ENCODE data around the gene SLC16A12. TPM values are rescaled to one million over a fixed set of nuclear protein-coding genes. Genes with fewer than 3 reads are reported as not detected.

The SLC16A12 gene
- total RNA-seq, 1 donor from 2014 or later, result 0.75 TPM

DNA sequence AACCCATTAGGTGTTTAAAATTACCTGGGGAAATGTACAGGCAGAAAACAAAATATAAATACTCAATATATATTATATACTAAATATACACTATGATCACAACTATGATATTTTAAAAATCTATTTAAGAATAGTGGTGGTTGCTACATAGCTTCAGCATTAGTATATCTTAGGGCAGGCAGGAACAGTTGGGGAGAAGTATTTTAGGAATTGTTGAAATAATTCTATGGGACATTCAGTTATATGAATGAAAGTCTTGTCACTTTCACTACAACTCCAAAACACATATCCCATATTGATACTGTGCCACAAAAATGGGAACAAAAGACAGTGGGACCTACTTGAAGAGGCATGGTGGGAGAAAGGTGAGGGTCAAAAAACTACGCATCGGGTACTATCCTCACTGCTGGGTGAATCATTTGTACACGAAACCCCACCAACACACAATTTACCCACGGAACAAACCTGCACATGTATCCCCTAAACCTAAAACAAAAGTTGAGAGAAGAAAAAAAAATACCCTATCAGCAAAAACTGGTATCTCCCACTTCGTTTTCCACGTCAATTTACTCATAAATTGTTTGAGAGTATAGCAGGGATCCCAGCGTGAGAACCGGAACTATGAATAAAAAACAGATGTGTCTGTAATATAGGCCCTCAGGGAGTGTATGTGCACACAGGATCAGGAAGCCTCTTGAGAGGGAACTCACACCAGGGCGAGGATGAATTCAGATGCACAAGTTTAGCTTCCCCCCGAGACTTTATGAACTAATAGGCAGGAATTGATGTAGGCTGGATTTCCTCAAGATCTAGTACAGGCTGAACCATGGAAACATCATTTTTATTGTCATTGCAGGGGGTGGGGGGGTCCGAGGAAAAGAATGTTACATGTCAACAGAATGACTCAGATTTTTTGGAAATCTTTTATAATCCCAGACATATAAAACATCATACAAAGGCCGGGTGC, 16.2 kb downstream of the SLC16A12 start:
- H3K27me3 ChIP-seq (ENCODE audit: control insufficient read depth, insufficient read depth, low read length), result no peaks in the 10 kb centered on the region
- TF ChIP-seq, protein P1, sequence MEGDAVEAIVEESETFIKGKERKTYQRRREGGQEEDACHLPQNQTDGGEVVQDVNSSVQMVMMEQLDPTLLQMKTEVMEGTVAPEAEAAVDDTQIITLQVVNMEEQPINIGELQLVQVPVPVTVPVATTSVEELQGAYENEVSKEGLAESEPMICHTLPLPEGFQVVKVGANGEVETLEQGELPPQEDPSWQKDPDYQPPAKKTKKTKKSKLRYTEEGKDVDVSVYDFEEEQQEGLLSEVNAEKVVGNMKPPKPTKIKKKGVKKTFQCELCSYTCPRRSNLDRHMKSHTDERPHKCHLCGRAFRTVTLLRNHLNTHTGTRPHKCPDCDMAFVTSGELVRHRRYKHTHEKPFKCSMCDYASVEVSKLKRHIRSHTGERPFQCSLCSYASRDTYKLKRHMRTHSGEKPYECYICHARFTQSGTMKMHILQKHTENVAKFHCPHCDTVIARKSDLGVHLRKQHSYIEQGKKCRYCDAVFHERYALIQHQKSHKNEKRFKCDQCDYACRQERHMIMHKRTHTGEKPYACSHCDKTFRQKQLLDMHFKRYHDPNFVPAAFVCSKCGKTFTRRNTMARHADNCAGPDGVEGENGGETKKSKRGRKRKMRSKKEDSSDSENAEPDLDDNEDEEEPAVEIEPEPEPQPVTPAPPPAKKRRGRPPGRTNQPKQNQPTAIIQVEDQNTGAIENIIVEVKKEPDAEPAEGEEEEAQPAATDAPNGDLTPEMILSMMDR (IDR thresholded peaks at IDR 0.05; ENCODE audit: insufficient read depth, low read length, poor library complexity, severe bottlenecking), result no peak
- no peaks in the 10 kb centered on the region for H3K36me3 ChIP-seq (ENCODE audit: control insufficient read depth, insufficient read depth, low read length)
- DNase-seq (ENCODE audit: low read depth), result no peak
- no peak overlapping the region for H3K4me3 ChIP-seq (ENCODE audit: low read depth, low read length)

- DNase-seq (ENCODE audit: low read depth), result no peak
- Histone ChIP-seq H3K27me3 (ENCODE audit: control insufficient read depth, insufficient read depth, low read length) (no peaks in the 10 kb centered on the region), H3K36me3 (ENCODE audit: control insufficient read depth, insufficient read depth, low read length) (no peaks in the 10 kb centered on the region), H3K4me3 (ENCODE audit: low read depth, low read length) (no peak overlapping the region)
- TF ChIP-seq, protein P1 (IDR thresholded peaks at IDR 0.05; ENCODE audit: insufficient read depth, low read length, poor library complexity, severe bottlenecking), result no peak
Observed at GRCh38 chr10:89518108-89518507, 17.3 kb downstream of the SLC16A12 start.

DNA sequence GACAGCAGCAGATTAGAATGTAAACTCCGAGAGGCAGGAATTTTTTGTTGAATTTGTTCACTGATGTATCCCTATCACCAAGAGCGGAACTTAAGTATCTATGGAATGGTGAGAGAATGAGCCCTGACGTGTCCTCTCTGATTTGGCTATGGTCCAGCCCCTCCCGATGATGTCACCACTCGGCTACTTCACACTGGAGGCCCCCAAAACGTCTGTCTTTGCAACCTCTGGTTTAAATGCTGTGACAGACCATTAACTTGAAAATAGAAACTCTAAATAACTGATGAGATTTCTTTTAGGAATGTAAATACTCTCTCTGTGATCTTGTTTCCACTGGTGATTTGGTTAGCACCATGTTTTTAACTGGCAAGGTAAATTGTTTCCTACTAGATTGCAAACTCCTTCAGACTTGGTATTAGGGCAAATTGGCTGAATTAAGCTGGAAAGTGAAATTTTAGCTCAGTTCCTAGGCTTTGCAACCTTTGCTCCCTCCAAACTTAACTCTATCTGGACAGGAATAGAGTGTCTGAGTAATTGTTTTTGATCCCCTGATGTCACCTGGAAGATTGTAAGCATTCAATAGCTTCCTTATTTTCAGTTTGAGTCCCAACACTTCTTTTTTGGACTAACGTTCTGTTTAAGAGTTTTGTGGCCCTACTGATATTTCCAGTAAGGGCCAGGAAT, 19.1 kb downstream of the SLC16A12 start:
- DNase-seq (ENCODE audit: low read depth), result peak; percentile 92
- Histone ChIP-seq H3K27me3 (ENCODE audit: control insufficient read depth, insufficient read depth, low read length) (no peaks in the 10 kb centered on the region), H3K4me3 (ENCODE audit: low read depth, low read length) (no peak overlapping the region), H3K36me3 (ENCODE audit: control insufficient read depth, insufficient read depth, low read length) (no peaks in the 10 kb centered on the region)
- TF ChIP-seq, protein P1 (IDR thresholded peaks at IDR 0.05; ENCODE audit: insufficient read depth, low read length, poor library complexity, severe bottlenecking), result no peak

GRCh38 chr10:89515031-89515841, 20.2 kb downstream of the SLC16A12 start:
- Histone ChIP-seq H3K27me3 (ENCODE audit: control insufficient read depth, insufficient read depth, low read length) (no peaks in the 10 kb centered on the region), H3K36me3 (ENCODE audit: control insufficient read depth, insufficient read depth, low read length) (no peaks in the 10 kb centered on the region), H3K4me3 (ENCODE audit: low read depth, low read length) (no peak overlapping the region)
- TF ChIP-seq, protein P1 (IDR thresholded peaks at IDR 0.05; ENCODE audit: insufficient read depth, low read length, poor library complexity, severe bottlenecking), result no peak
- DNase-seq (ENCODE audit: low read depth), result peak; percentile 98

DNA sequence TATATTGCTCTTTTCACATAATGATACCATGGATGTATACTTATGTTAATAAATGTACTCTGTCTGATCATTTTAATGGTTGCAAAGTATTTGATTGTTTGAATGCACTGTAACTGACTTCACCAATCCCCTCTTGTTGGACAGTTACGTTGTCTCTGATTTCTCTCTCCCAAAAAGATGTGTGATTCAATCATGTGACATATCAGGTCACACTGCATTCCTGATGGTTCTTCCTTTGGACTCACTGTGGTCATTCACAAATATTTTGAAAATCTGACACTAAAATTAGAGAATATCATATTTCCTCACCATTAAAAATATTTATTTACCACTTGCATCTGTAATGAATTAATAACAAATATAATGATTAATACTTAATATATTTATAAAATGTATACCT, 22.2 kb downstream of the SLC16A12 start:
- DNase-seq (ENCODE audit: low read depth), result no peak
- Histone ChIP-seq H3K4me3 (ENCODE audit: low read depth, low read length) (no peak overlapping the region), H3K36me3 (ENCODE audit: control insufficient read depth, insufficient read depth, low read length) (no peaks in the 10 kb centered on the region), H3K27me3 (ENCODE audit: control insufficient read depth, insufficient read depth, low read length) (no peaks in the 10 kb centered on the region)
- TF ChIP-seq, protein P1 (IDR thresholded peaks at IDR 0.05; ENCODE audit: insufficient read depth, low read length, poor library complexity, severe bottlenecking), result no peak

Data from kidney epithelial cell (primary cell).